Ishikawa (cell line): ENCODE results near the gene RAD51B.

Source experiments
- CEBPB ChIP-seq: IDR thresholded peaks from 2 replicates; pipeline ENCODE4 v1.6.1; 2012
- CREB1 ChIP-seq: IDR thresholded peaks from 2 replicates; pipeline ENCODE4 v1.6.1; 2012; ENCODE audit warnings: low read depth
- EGR1 ChIP-seq: IDR thresholded peaks from 2 replicates; pipeline ENCODE4 v1.6.1; 2012
- EP300 ChIP-seq: IDR thresholded peaks from 2 replicates; pipeline ENCODE4 v1.6.1; 2012; ENCODE audit warnings: borderline replicate concordance
- NFIC ChIP-seq: IDR thresholded peaks from 2 replicates; pipeline ENCODE4 v1.6.1; 2012
- RAD21 ChIP-seq: IDR thresholded peaks from 2 replicates; pipeline ENCODE4 v1.6.1; 2012; ENCODE audit warnings: low read depth
- TAF1 ChIP-seq: IDR thresholded peaks from 2 replicates; pipeline ENCODE4 v1.6.1; 2012; ENCODE audit warnings: low read depth, mild to moderate bottlenecking
- TCF12 ChIP-seq: IDR thresholded peaks from 2 replicates; pipeline ENCODE4 v1.6.1; 2012; ENCODE audit warnings: low read depth
- TEAD4 ChIP-seq: IDR thresholded peaks from 2 replicates; pipeline ENCODE4 v1.6.1; 2012
- YY1 ChIP-seq: IDR thresholded peaks from 2 replicates; pipeline ENCODE4 v1.6.1; 2012; ENCODE audit warnings: low read depth
- ZBTB7A ChIP-seq: IDR thresholded peaks from 2 replicates; pipeline ENCODE4 v1.6.1; 2012; ENCODE audit warnings: low read depth
- TF ChIP-seq, protein P1 (sequence below): IDR thresholded peaks from 2 replicates; pipeline ENCODE4 v1.6.1; 2012; ENCODE audit warnings: low read depth, mild to moderate bottlenecking
- TF ChIP-seq, protein P2 (sequence below): IDR thresholded peaks from 2 replicates; pipeline ENCODE4 v1.6.1; 2012
- TF ChIP-seq, protein P3 (sequence below): IDR thresholded peaks from 2 replicates; pipeline ENCODE4 v1.6.1; 2012

DNA sequence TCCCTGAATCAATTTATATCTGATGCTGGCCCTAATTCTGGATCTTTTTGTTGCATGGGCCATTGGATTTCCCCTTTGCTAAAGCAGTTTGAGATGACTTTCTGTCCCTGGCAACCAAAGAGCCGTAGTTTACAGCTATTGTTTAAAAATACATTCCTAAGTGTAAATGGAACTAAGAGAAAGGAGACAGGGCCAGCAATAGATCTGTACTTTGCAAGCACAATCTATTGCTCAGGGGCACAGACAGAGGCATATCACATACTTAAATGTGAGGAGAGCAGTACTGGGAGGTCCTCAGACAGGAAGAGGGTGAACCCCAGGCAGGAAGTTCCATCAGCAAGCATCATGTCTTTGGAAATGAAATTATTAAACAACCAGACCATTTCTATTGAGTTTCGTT, 846.7 kb downstream of the RAD51B start:
- TF ChIP-seq, protein P1, sequence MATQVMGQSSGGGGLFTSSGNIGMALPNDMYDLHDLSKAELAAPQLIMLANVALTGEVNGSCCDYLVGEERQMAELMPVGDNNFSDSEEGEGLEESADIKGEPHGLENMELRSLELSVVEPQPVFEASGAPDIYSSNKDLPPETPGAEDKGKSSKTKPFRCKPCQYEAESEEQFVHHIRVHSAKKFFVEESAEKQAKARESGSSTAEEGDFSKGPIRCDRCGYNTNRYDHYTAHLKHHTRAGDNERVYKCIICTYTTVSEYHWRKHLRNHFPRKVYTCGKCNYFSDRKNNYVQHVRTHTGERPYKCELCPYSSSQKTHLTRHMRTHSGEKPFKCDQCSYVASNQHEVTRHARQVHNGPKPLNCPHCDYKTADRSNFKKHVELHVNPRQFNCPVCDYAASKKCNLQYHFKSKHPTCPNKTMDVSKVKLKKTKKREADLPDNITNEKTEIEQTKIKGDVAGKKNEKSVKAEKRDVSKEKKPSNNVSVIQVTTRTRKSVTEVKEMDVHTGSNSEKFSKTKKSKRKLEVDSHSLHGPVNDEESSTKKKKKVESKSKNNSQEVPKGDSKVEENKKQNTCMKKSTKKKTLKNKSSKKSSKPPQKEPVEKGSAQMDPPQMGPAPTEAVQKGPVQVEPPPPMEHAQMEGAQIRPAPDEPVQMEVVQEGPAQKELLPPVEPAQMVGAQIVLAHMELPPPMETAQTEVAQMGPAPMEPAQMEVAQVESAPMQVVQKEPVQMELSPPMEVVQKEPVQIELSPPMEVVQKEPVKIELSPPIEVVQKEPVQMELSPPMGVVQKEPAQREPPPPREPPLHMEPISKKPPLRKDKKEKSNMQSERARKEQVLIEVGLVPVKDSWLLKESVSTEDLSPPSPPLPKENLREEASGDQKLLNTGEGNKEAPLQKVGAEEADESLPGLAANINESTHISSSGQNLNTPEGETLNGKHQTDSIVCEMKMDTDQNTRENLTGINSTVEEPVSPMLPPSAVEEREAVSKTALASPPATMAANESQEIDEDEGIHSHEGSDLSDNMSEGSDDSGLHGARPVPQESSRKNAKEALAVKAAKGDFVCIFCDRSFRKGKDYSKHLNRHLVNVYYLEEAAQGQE = no peak
- TF ChIP-seq, protein P2, sequence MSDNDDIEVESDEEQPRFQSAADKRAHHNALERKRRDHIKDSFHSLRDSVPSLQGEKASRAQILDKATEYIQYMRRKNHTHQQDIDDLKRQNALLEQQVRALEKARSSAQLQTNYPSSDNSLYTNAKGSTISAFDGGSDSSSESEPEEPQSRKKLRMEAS = no peak
- TF ChIP-seq, protein P3, sequence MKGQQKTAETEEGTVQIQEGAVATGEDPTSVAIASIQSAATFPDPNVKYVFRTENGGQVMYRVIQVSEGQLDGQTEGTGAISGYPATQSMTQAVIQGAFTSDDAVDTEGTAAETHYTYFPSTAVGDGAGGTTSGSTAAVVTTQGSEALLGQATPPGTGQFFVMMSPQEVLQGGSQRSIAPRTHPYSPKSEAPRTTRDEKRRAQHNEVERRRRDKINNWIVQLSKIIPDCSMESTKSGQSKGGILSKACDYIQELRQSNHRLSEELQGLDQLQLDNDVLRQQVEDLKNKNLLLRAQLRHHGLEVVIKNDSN = no peak
- TF ChIP-seq CREB1 = no peak
- TF ChIP-seq NFIC = no peak
- no peak for TF ChIP-seq EGR1
- TF ChIP-seq CEBPB = no peak
- no peak for TF ChIP-seq TEAD4
- TF ChIP-seq ZBTB7A = no peak
- no peak for TF ChIP-seq YY1
- TF ChIP-seq EP300 = no peak
- no peak for TF ChIP-seq RAD21
- no peak for TF ChIP-seq TCF12
- no peak for TF ChIP-seq TAF1
